H1 (cell line): ENCODE measurements around the gene ACSF3. TPM values are rescaled to one million over a fixed set of nuclear protein-coding genes. Genes with fewer than 3 reads are reported as not detected.

ENCODE experiments used
- CTCF ChIA-PET: fragments of 300-600 bp; sonication (Branson Sonifier 250); formaldehyde crosslinking; loops from one replicate; lab custom pipeline; 2021; ENCODE audit not compliant: partially characterized antibody; lab: Charles Lee
- POLR2A ChIA-PET: fragments of 300-600 bp; sonication (Branson Sonifier 250); formaldehyde crosslinking; loops from one replicate; lab custom pipeline; 2021; ENCODE audit warnings: inconsistent platforms; ENCODE audit not compliant: partially characterized antibody; lab: Charles Lee
- DNase-seq, 2 experiments: peaks; one replicate each; pipeline versions ENCODE4 v3.0.0 to v3.0.0-alpha.2; 2010 to 2022; ENCODE audit warnings: low spot score in 2 of 2, low read depth in 1 of 2, mixed read lengths in 1 of 2
- FAIRE-seq: peaks from 2 replicates; lab custom pipeline; 2011; peaks lifted over from hg19 to GRCh38; lab: Jason Lieb, UNC
- H2AFZ ChIP-seq: 2 replicates; pipeline ENCODE4 v1.8.1; 2012; ENCODE audit warnings: low read length, inconsistent platforms
- H2AK5ac ChIP-seq: 2 replicates; pipeline ENCODE4 v1.6.1; 2013; ENCODE audit warnings: low read depth, low read length
- H2BK120ac ChIP-seq: replicated peaks from 2 replicates; pipeline ENCODE3; 2013; ENCODE audit warnings: low read depth, low read length, inconsistent platforms
- H2BK12ac ChIP-seq: 2 replicates; pipeline ENCODE4 v1.6.1; 2013; ENCODE audit warnings: low read depth, low read length
- H2BK15ac ChIP-seq: 2 replicates; pipeline ENCODE4 v1.6.1; 2013; ENCODE audit warnings: low read length
- H2BK20ac ChIP-seq: 2 replicates; pipeline ENCODE4 v1.6.1; 2013; ENCODE audit warnings: low read length
- H2BK5ac ChIP-seq: 2 replicates; pipeline ENCODE4 v1.6.1; 2013; ENCODE audit warnings: low read depth, low read length
- H3K14ac ChIP-seq: 2 replicates; pipeline ENCODE4 v1.6.1; 2013; ENCODE audit warnings: inconsistent platforms; ENCODE audit not compliant: insufficient read length
- H3K18ac ChIP-seq: 2 replicates; pipeline ENCODE4 v1.6.1; 2013; ENCODE audit warnings: low read length; ENCODE audit errors: extremely low read depth
- H3K23ac ChIP-seq: 2 replicates; pipeline ENCODE4 v1.6.1; 2013; ENCODE audit warnings: inconsistent platforms; ENCODE audit not compliant: insufficient read length
- H3K23me2 ChIP-seq: 2 replicates; pipeline ENCODE4 v1.6.1; 2013; ENCODE audit warnings: low read depth, low read length
- H3K27ac ChIP-seq: 2 replicates; pipeline ENCODE4 v1.6.1; 2011; ENCODE audit warnings: low read depth, low read length, inconsistent platforms
- H3K27me3 ChIP-seq, 4 experiments: replicated peaks in 1 of 4; 1 replicate in 1 of 4; 2 replicates in 3 of 4; pipeline versions ENCODE4 v1.6.1 to v1.8.1; 2011 to 2013; ENCODE audit warnings: low read length in 3 of 4, mild to moderate bottlenecking in 3 of 4, inconsistent platforms in 2 of 4, mixed read lengths in 2 of 4, moderate library complexity in 1 of 4; ENCODE audit not compliant: control insufficient read depth in 3 of 4, insufficient read depth in 3 of 4; ENCODE audit errors: extremely low read depth in 1 of 4
- H3K36me3 ChIP-seq, 4 experiments: 2 replicates each; pipeline versions ENCODE4 v1.6.1 to v1.8.1; 2011 to 2013; ENCODE audit warnings: mild to moderate bottlenecking in 4 of 4, low read length in 3 of 4, moderate library complexity in 2 of 4, control low read depth in 1 of 4, inconsistent platforms in 1 of 4; ENCODE audit not compliant: insufficient read depth in 4 of 4, control insufficient read depth in 2 of 4
- H3K4ac ChIP-seq: replicated peaks from 2 replicates; pipeline ENCODE3; 2013; ENCODE audit warnings: low read length, low read depth, mixed read lengths, inconsistent platforms; ENCODE audit not compliant: insufficient read length
- H3K4me1 ChIP-seq, 4 experiments: replicated peaks in 1 of 4; 1 replicate in 1 of 4; 2 replicates in 3 of 4; pipeline versions ENCODE4 v1.6.1 to v1.8.1; 2011 to 2013; ENCODE audit warnings: low read length in 3 of 4, inconsistent platforms in 2 of 4, mixed read lengths in 1 of 4; ENCODE audit not compliant: insufficient read depth in 4 of 4, control insufficient read depth in 3 of 4
- H3K4me2 ChIP-seq, 2 experiments: 2 replicates each; pipeline versions ENCODE4 v1.6.1 to v1.8.1; 2011 to 2013; ENCODE audit warnings: low read depth in 2 of 2, low read length in 2 of 2, control low read depth in 1 of 2, inconsistent platforms in 1 of 2, mild to moderate bottlenecking in 1 of 2; ENCODE audit not compliant: insufficient read depth in 1 of 2
- H3K4me3 ChIP-seq, 4 experiments: fragments of 200-600, 300-600 bp in 1 of 4; sonication (generic), shearing (Covaris generic), sonication (Bioruptor Twin) in 1 of 4; 2 replicates each; pipeline versions ENCODE4 v1.5.1 to v1.8.1; 2011 to 2016; ENCODE audit warnings: low read length in 4 of 4, low read depth in 3 of 4, control low read depth in 2 of 4, inconsistent platforms in 2 of 4, mild to moderate bottlenecking in 2 of 4, mixed read lengths in 1 of 4, moderate library complexity in 1 of 4; ENCODE audit not compliant: insufficient read depth in 2 of 4; ENCODE audit errors: extremely low read depth in 1 of 4
- H3K56ac ChIP-seq: replicated peaks from 2 replicates; pipeline ENCODE3; 2013; ENCODE audit warnings: low read depth, mild to moderate bottlenecking, mixed read lengths, low read length, inconsistent platforms; ENCODE audit not compliant: insufficient read length
- H3K79me1 ChIP-seq: 2 replicates; pipeline ENCODE4 v1.6.1; 2013; ENCODE audit warnings: low read depth, low read length, control low read depth
- H3K79me2 ChIP-seq, 2 experiments: 2 replicates each; pipeline versions ENCODE4 v1.6.1 to v1.8.1; 2012 to 2013; ENCODE audit warnings: low read length in 2 of 2, mild to moderate bottlenecking in 2 of 2, inconsistent platforms in 1 of 2; ENCODE audit not compliant: insufficient read depth in 2 of 2, control insufficient read depth in 1 of 2
- H3K9ac ChIP-seq, 4 experiments: replicated peaks in 1 of 4; 1 replicate in 1 of 4; 2 replicates in 3 of 4; pipeline versions ENCODE4 v1.6.1 to v1.8.1; 2011 to 2013; ENCODE audit warnings: low read depth in 3 of 4, low read length in 3 of 4, control low read depth in 2 of 4, mild to moderate bottlenecking in 2 of 4, moderate library complexity in 2 of 4, inconsistent platforms in 1 of 4; ENCODE audit errors: extremely low read depth in 1 of 4
- H3K9me3 ChIP-seq, 2 experiments: 2 replicates each; pipeline versions ENCODE4 v1.6.1 to v1.8.1; 2012 to 2013; ENCODE audit warnings: mild to moderate bottlenecking in 2 of 2, moderate library complexity in 2 of 2, control low read depth in 1 of 2, inconsistent platforms in 1 of 2, low read depth in 1 of 2, low read length in 1 of 2, mixed read lengths in 1 of 2; ENCODE audit not compliant: insufficient read depth in 2 of 2
- H4K20me1 ChIP-seq, 2 experiments: replicated peaks in 1 of 2; 2 replicates each; pipeline versions ENCODE3 to v1.8.1; 2011 to 2013; ENCODE audit warnings: inconsistent platforms in 2 of 2, low read length in 2 of 2, mild to moderate bottlenecking in 1 of 2; ENCODE audit not compliant: insufficient read depth in 2 of 2, control insufficient read depth in 1 of 2
- H4K5ac ChIP-seq: 2 replicates; pipeline ENCODE4 v1.6.1; 2013; ENCODE audit warnings: low read length, low read depth, mixed read lengths, inconsistent platforms; ENCODE audit not compliant: insufficient read length
- H4K8ac ChIP-seq: 2 replicates; pipeline ENCODE4 v1.8.0; 2013; ENCODE audit warnings: mild to moderate bottlenecking, moderate library complexity, low read length, inconsistent platforms; ENCODE audit not compliant: insufficient read depth; ENCODE audit errors: extremely low read depth
- H4K91ac ChIP-seq: replicated peaks from 2 replicates; pipeline ENCODE3; 2013; ENCODE audit warnings: low read length, mixed read lengths, inconsistent platforms; ENCODE audit not compliant: insufficient read length
- BCL11A ChIP-seq, 2 experiments: IDR thresholded peaks; one replicate each; pipeline ENCODE4 v1.6.1; 2011; ENCODE audit warnings: low read depth in 2 of 2, low read length in 2 of 2, mild to moderate bottlenecking in 2 of 2
- CREB1 ChIP-seq: IDR thresholded peaks from 2 replicates; pipeline ENCODE4 v1.6.1; 2012; ENCODE audit warnings: inconsistent platforms
- EP300 ChIP-seq, 2 experiments: IDR thresholded peaks; 1 replicate in 1 of 2; 2 replicates in 1 of 2; pipeline ENCODE4 v1.6.1; 2011 to 2012; ENCODE audit warnings: low read depth in 2 of 2, low read length in 2 of 2, mild to moderate bottlenecking in 2 of 2, borderline replicate concordance in 1 of 2, inconsistent platforms in 1 of 2, moderate library complexity in 1 of 2
- EZH2 ChIP-seq: fragments of 200-600 bp; sonication (generic); IDR thresholded peaks from 2 replicates; pipeline ENCODE4 v1.7.1; 2012; ENCODE audit warnings: low read depth, mild to moderate bottlenecking, moderate library complexity, low read length, inconsistent platforms; ENCODE audit not compliant: severe bottlenecking
- FOSL1 ChIP-seq: IDR thresholded peaks from 2 replicates; pipeline ENCODE4 v1.6.1; 2011; ENCODE audit warnings: mild to moderate bottlenecking, low read depth, low read length, moderate library complexity; ENCODE audit not compliant: insufficient read depth
- HDAC6 ChIP-seq: IDR thresholded peaks from one replicate; pipeline ENCODE4 v1.7.1; 2012; ENCODE audit warnings: low read depth, mild to moderate bottlenecking, inconsistent platforms, low read length, moderate library complexity
- KDM4A ChIP-seq: IDR thresholded peaks from one replicate; pipeline ENCODE4 v1.7.1; 2012; ENCODE audit warnings: low read depth, mild to moderate bottlenecking, moderate library complexity, low read length, inconsistent platforms; ENCODE audit not compliant: severe bottlenecking
- PHF8 ChIP-seq: fragments of 200-600 bp; sonication (generic); conservative IDR thresholded peaks from 2 replicates; pipeline ENCODE4 v1.7.1; 2012; ENCODE audit warnings: low read depth, mild to moderate bottlenecking, inconsistent platforms, low read length, moderate library complexity
- RAD21 ChIP-seq, 2 experiments: IDR thresholded peaks in 1 of 2; conservative IDR thresholded peaks in 1 of 2; 2 replicates each; pipeline ENCODE4 v1.6.1; 2011; ENCODE audit warnings: low read depth in 2 of 2, low read length in 2 of 2, improper control_type of control experiment in 1 of 2, inconsistent platforms in 1 of 2, mild to moderate bottlenecking in 1 of 2, moderate library complexity in 1 of 2
- SP1 ChIP-seq: IDR thresholded peaks from 2 replicates; pipeline ENCODE4 v1.6.1; 2011; ENCODE audit warnings: low read depth, low read length
- SRF ChIP-seq: IDR thresholded peaks from 2 replicates; pipeline ENCODE4 v1.6.1; 2011; ENCODE audit warnings: mild to moderate bottlenecking, low read depth, low read length, moderate library complexity
- TBP ChIP-seq: IDR thresholded peaks from 2 replicates; pipeline ENCODE4 v1.6.1; 2011; ENCODE audit warnings: low read depth, low read length, improper control_type of control experiment
- TCF12 ChIP-seq: IDR thresholded peaks from 2 replicates; pipeline ENCODE4 v1.6.1; 2011; ENCODE audit warnings: low read depth, mild to moderate bottlenecking, low read length
- TEAD4 ChIP-seq: IDR thresholded peaks from 2 replicates; pipeline ENCODE4 v1.6.1; 2012; ENCODE audit warnings: low read depth, low read length, inconsistent platforms, mixed read lengths
- YY1 ChIP-seq: IDR thresholded peaks from 2 replicates; pipeline ENCODE4 v1.6.1; 2011; ENCODE audit warnings: low read depth, mild to moderate bottlenecking, low read length
- WGBS, 2 experiments: shearing (Covaris generic) in 1 of 2; methylation state at CpG; one replicate each; pipeline versions ENCODE4 v1.1.6 to v1.1.7; 2013 to 2015; ENCODE audit warnings: low lambda C conversion rate in 2 of 2, mixed read lengths in 2 of 2, inconsistent platforms in 1 of 2, low coverage in 1 of 2, missing lambda C conversion rate in 1 of 2; ENCODE audit not compliant: insufficient replicate concordance in 2 of 2, insufficient coverage in 1 of 2, insufficient read length in 1 of 2; ENCODE audit errors: extremely low coverage in 1 of 2, missing lambda C conversion rate in 1 of 2; 5-methylcytosine and 5-hydroxymethylcytosine counted together
- polyA plus RNA-seq, 7 experiments: library from polyadenylated mRNA; depleted of rRNA in 3 of 7; stranded (reverse) in 5 of 7; unstranded in 2 of 7; fragments of >200 nt in 5 of 7; fragments of 200-250 nt in 2 of 7; gene quantifications; 1 replicate in 5 of 7; 2 replicates in 1 of 7; 4 replicates in 1 of 7; pipeline versions ENCODE4 v1.2.1 to v1.2.3, GENCODE V29; 2011 to 2013; ENCODE audit warnings: missing spikeins in 2 of 7, mixed read lengths in 2 of 7
- total RNA-seq: library from RNA; stranded (reverse); fragmentation: NEBNext Ultra II Directional; extraction: Animal tissue kit (Norgen Biotek cat#: 25700); gene quantifications from 2 replicates; pipeline ENCODE4 v1.2.1, GENCODE V29; 2021

Gene ACSF3
- total and polyA plus RNA-seq, 2 of the 8 experiments (the other 6 are each of a cell fraction or from before 2014, with no cell fraction given) = 15.6 to 22.9 TPM

GRCh38 chr16:89140401-89140800 lies 46.7 kb downstream of the ACSF3 start:
- H3K36me3 ChIP-seq = peaks cover 0 to 4% (median 0%) of the 10 kb centered on the region in 4 experiments; a peak in 3 of 8 replicates
- no peak overlapping the region for H3K4me2 ChIP-seq
- TF ChIP-seq EZH2 (no peak), SRF (no peak), YY1 (no peak), TCF12 (no peak), FOSL1 (no peak), BCL11A (IDR thresholded peaks at IDR 0.05; ENCODE audit: low read depth in 2 of 2, low read length in 2 of 2) (no peak), HDAC6 (no peak), PHF8 (no peak), CREB1 (no peak), SP1 (no peak), EP300 (IDR thresholded peaks at IDR 0.05; ENCODE audit: borderline replicate concordance in 1 of 2, low read depth in 2 of 2, low read length in 2 of 2) (no peak), RAD21 (IDR thresholded peaks at IDR 0.05 in 1 of 2, conservative IDR thresholded peaks at IDR 0.05 in 1 of 2; ENCODE audit: low read depth in 2 of 2, low read length in 2 of 2) (no peak), TBP (no peak), TEAD4 (no peak), KDM4A (no peak)

More at GRCh38 chr16:89140401-89140800, 46.7 kb downstream of the ACSF3 start:
- H3K14ac ChIP-seq = no peak overlapping the region
- H4K91ac ChIP-seq = no peak overlapping the region
- H2BK12ac ChIP-seq = no peak overlapping the region
- H3K79me1 ChIP-seq = no peaks in the 10 kb centered on the region
- H2BK120ac ChIP-seq = no peak overlapping the region
- H4K5ac ChIP-seq = no peak overlapping the region
- no peak overlapping the region for H2BK15ac ChIP-seq
- no peak overlapping the region for H2AK5ac ChIP-seq
- no peak overlapping the region for H3K27ac ChIP-seq
- DNase-seq (no peak), FAIRE-seq (no peak)
- no peak overlapping the region for H3K4ac ChIP-seq
- 87% methylated on average over 12 of the region's 13 CpGs; no CpG with 5 or more reads in 1 of the 2 experiments for WGBS, 2 experiments
- H2AFZ ChIP-seq = no peak overlapping the region
- no peak overlapping the region for H3K56ac ChIP-seq
- no peak overlapping the region for H3K4me3 ChIP-seq
- no peaks in the 10 kb centered on the region; a peak in 1 of 7 replicates for H3K27me3 ChIP-seq
- H3K9ac ChIP-seq = no peak overlapping the region
- ChIA-PET CTCF (interaction anchor here (1.2 kb wide), 1 partner anchor 27 kb away, joined by 3 read pairs; no protein-coding TSS in a partner anchor), POLR2A (no interaction called here)
- H3K23ac ChIP-seq = no peak overlapping the region
- no peaks in the 10 kb centered on the region for H3K9me3 ChIP-seq
- no peaks in the 10 kb centered on the region for H3K79me2 ChIP-seq
- H4K20me1 ChIP-seq = peaks cover 2 to 7% of the 10 kb centered on the region in 2 experiments
- no peaks in the 10 kb centered on the region for H3K23me2 ChIP-seq
- no peak overlapping the region for H2BK20ac ChIP-seq
- no peak overlapping the region for H4K8ac ChIP-seq
- H3K4me1 ChIP-seq = no peaks in the 10 kb centered on the region
- H2BK5ac ChIP-seq = no peak overlapping the region
- H3K18ac ChIP-seq = no peak overlapping the region
